ENCODE measurements around the gene APOOL. TPM values are rescaled to one million over a fixed set of nuclear protein-coding genes. Genes with fewer than 3 reads are reported as not detected.
A peak's percentile ranks its signal among the peaks of the same experiment; 100 is the strongest.
"Not testable (repeated sequence)": the region's sequence is repeated elsewhere in the genome, so short reads cannot be mapped to it uniquely, and the experiment has no call there.

The APOOL gene
- total RNA-seq, 1 experiment from 2014 or later: 43.8 TPM

DNA sequence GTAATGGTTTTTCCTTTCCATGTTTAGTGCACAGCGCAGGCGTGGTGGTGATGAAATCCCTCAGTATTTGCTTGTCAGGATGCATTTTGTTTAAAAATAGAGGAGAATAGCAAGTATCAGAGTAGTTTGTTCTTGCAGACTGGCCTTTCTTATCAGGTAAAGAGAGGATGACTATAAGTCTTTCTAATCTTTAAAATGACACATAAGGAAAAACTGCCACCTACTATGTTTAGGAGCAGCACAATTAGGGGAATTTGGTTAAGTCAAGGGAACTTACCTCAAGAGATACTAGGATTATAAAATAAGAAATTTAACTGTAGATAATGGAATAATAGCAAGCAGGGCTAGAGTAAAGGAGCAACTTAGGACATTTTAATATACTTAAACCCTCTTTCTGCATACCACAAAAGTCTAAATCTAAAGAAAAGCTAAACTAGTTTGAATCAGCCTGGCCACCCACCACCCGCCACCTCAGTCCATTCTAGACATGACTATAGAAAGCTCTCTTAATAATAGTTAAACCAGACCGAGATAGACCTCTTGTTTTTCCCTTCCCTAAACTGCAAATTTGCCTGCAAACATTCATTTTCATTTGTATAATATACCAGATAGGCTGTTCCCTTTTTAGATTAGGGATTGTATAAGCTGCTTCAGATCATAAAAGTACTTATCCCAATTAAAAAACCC, 62.0 kb downstream of the APOOL start:
- DNase-seq (ENCODE audit: extremely low read depth, low read depth): no peak

DNA sequence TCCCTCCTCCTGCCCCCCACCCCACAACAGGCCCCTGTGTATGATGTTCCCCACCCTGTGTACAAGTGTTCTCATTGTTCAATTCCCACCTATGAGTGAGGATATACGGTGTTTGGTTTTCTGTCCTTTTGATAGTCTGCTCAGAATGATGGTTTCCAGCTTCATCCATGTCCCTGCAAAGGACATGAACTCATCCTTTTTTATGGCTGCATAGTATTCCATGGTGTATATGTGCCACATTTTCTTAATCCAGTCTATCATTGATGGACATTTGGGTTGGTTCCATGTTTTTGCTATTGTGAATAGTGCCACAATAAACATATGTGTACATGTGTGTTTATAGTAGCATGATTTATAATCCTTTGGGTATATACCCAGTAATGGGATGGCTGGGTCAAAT, 73.6 kb downstream of the APOOL start:
- not testable (repeated sequence) for DNase-seq (ENCODE audit: extremely low read depth, low read depth)

DNA sequence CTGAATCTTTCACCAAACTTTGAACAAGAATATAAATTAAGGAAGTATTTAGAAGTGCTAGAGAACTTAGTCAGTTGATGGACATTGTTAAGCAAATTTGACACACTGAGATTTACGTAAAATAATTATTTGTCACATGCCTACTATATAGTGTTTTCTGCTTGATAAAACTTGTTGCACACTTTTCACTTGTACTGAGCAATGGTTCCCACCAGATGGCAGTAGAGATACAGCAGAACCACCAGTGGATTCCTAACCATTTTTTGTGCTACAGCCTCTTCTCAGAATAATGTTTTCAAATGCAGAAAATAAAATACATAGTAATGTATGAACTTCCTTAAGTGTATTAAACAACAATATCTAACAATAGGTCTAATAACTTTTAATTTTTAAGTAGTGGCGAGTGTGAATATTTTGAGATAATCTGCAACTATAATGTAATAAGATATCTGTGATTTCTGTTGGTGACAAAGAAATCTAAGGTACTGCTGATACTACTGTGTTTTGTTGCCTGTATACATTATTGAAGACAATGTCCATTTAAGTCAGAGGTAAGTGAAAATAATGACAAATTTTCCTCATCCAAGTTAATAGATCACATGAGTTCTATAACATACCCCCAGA, 81.2 kb downstream of the APOOL start:
- DNase-seq (ENCODE audit: extremely low read depth, low read depth): peak; percentile 32

DNA sequence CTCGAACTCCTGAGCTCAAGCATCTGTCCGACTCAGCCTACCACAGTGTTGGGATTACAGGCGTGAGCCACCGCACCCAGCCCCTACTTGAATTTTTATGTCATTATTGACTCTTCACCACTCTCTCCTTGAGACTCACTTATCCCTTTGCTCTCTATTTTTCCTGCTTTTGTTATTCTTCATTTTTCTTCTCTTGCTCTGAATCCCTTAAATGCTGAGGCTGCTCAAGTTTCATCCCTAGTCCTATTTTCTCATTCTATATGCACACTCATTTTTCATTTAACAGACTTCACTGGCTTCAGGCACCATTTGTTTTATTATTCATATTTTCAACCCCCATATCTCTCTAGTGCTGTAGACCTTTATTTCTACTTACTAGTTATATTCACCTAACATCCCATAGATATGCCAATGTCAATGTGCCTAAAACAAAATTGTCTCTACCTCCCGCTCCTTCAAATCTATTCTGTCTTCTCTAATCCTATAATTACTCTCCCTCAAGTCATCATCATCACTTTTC, 85.7 kb downstream of the APOOL start:
- DNase-seq (ENCODE audit: extremely low read depth, low read depth): no peak

DNA sequence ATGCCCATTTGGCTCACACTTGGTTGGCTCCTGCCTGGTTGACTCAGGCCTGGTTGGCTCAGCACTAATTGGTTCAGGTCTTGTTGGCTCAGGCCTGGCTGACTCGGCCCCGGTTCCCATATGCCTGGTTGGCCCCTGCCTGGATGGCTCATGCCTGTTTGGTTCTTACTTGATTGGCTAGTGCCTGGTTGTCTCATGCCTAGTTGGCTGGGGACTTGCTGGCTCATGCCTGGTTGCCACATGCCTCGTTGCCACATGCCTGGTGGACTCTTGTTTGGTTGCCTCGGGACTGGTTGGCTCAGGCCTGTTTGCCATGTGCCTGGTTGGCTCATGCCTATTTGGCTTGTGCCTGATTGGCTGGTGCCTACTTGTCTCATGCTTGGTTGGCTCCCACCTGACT, 103.7 kb downstream of the APOOL start:
- no peak for DNase-seq (ENCODE audit: extremely low read depth, low read depth)

DNA sequence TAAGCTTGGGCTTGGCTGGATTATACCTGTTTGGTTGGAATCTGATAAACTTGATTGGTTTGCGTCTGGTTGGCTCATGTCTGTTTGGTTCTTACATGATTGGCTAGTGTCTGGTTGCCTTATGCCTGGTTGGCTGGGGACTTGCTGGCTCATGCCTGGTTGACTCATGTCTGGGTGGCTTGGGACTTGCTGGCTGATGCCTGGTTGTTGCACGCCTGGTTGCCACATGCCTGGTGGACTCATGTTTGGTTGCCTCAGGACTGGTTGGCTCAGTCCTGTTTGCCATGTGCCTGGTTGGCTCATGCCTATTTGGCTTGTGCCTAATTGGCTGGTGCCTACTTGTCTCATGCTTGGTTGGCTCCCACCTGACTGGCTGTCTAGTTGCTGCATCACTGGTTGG, 104.5 kb downstream of the APOOL start:
- no peak for DNase-seq (ENCODE audit: extremely low read depth, low read depth)

DNA sequence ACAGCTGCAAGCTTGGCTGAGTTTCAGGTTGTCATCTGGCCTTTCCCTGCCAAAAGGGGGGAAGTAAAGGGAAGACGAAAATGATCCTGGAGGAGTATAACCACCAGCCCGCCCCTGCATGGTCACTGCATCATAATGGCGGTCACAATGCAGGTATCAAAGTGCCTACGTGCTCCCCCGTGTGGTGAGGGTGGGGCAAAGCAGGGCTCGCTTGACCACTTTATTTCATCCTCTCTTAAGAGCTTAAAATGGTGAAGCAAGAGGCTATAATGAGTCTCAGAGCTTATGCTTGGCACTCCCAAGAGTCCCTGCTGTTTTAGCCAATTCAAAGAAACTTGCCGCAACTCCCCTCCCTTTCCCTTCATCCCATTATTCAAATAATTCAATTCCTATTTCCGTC, 105.6 kb downstream of the APOOL start:
- peak; percentile 13 for DNase-seq (ENCODE audit: extremely low read depth, low read depth)

DNA sequence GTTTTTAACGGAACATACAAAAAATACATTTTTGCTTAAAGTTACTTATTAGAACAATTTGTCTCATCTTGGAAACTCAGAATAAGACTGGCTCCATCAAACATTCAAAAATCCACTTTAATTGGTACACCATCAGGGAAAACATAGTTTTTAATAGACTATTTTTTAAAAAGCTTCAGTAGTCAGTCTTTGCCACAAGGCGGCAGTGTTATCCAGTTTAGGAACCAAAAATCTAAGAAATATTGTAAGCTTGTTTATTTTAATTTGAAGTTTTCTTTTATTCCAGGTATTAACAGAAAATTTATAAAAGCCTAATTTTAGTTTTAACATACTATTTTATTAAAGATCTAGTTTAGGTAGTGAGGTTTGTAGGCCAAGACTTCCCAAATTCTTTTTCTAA, 107.7 kb downstream of the APOOL start:
- peak; percentile 18 for DNase-seq (ENCODE audit: extremely low read depth, low read depth)

DNA sequence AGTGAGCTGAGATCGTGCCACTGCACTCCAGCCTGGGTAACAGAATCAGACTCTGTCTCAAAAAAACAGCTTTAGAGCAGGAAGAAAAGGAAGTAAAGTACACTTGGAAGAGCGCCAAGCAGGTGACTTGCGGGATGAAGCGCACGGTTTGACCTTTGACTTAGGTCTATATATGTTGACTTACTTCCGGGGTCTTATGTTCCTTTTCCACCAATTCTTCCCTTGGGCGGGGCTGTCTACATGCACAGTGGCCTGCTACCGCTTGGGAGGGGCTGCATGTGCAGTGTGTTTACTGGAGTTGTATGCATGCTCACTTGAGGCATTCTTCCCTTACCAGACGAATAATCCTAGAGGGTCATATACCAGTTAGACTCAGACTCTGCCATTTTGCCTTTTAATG, 108.6 kb downstream of the APOOL start:
- no peak for DNase-seq (ENCODE audit: extremely low read depth, low read depth)

DNA sequence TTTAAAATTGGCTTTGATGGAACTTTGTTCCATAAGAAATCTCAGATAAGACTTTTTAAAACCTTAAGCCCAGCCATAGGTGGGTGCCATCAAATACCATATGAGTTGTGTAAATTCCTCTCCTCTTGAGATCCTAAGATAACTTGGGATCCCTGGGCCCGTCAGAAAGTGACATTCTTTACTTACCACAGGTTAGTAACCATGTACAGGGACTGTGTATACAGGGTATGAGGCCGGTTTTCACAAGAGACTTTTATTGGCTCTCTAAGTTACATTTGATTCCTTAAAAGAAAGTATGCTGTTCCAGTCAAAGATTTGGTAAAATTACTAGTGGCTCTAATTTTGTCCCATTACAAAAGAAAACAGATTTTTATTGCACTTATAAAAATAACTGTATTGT, 110.1 kb downstream of the APOOL start:
- DNase-seq (ENCODE audit: extremely low read depth, low read depth): no peak

DNA sequence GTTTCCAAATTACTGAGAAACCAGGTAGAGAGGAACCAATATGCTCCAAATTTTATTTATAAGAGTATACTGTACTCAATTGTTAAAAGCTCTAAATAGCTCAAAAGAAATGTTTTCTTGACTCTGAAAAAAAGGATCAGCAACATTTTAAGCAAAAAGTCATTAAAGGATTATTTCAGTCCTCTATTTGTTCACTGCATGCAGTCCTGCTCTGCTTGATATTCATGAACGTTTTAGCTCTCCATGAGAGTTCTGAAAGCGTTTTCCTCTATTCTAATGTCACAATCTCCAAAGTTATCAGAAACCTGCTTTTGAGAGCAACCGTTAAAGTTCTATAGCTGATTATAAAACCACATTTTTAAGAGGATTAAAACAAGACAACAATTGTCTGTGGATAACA, 110.5 kb downstream of the APOOL start:
- no peak for DNase-seq (ENCODE audit: extremely low read depth, low read depth)

DNA sequence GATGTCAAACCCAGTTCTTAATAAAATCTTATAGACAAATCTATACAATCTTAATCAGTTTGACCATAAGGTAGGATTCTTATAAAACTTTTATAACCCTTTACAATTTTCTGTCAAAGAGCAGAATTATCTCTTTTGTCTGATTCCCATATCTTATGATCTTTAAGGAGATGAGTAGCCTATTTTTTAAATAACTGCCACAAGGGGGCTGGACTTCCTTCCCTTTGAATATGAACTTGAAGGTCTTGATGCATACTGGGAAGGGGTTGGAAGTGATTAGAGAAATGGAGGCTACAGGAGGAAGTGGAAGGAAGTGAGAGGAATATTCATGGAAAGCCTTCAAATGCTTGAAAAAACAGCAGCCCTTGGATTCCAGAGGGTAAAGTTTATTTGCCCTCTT, 111.1 kb downstream of the APOOL start:
- DNase-seq (ENCODE audit: extremely low read depth, low read depth): peak; percentile 4

DNA sequence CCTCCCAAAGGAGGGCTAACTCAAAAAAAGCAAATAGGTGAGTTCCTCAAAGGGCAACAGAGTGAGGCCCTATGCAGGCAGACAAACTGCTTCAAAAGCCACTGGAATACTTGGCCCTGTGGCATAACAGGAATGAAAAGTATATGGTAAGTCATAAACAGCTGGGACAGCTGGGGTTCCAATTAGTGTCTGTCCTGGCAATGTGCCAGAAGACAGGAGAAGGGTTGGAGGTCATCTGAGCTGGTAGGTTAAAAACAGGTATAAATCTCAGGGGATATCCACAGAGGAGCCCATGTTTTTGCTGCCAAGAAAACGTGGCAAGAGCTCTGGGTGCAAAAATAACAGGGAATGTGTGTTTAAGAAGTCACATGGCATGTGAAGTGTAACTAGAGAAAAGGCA, 111.6 kb downstream of the APOOL start:
- DNase-seq (ENCODE audit: extremely low read depth, low read depth): no peak

DNA sequence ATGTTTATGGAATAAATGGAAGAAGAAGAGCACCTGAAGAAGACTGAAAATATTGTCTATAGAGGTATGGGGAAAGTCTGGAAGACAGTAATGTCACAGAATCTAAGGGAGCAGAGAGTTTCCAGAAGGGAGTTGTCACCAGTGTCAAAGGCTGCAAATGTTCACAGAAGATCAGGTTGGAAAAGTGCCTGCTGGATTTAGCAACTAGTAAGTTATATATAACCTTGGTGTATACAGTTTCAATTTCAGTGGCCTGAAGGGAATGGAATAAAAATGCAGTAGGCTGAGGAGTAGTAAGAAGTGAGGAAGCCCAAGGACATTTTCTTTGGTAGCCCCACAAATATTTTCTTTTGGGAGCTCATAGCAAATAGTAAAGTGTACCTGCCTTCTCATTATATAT, 132.7 kb downstream of the APOOL start:
- DNase-seq (ENCODE audit: extremely low read depth, low read depth): no peak

DNA sequence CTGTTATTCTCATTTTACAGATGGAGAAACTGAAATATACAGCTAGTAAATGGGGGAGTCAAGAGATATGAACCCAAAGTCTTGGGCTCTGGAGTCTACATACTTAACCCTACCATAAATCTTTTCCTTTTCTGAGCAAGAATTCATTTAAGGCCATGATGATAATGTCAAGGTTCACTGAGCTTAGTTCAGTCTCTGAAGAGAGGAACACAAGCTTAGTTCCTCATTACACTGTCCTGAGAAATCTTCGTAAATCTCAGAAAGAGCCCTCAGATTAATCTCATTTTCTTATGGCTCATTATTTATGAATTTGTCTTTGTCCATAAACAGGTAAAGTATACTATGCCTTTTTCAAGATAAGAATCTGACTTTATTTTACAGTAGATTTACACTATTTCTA, 135.7 kb downstream of the APOOL start:
- no peak for DNase-seq (ENCODE audit: extremely low read depth, low read depth)

DNA sequence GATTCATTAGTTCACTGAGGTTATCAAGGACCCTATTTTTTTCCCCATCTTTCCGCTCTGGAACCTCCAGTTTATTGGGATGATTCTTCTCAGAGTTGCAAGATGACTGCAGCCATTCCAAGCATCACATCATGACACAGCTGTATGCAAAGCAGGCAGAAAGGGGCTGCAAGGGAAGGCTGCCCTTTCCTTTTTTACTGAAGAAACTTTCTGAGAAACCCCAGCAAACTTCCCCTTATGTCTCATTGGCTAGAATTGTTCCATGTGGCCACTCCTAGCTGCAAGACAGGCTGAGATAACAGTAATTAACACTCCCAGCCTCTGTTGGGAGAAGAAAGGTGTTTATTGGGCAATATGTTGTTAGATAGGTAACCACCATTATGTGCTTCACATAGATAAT, 137.3 kb downstream of the APOOL start:
- no peak for DNase-seq (ENCODE audit: extremely low read depth, low read depth)

Other genes with a start within 250 kb of the APOOL start
- 0.17 and 0.37 TPM in 2 replicates for gene SATL1, start 239.9 kb downstream of the APOOL start, total RNA-seq (2014; rRNA removed; shearing (Covaris generic))
- 15.8 and 17.9 TPM in 2 replicates for gene ZNF711, start 240.1 kb downstream of the APOOL start, total RNA-seq (2014; rRNA removed; shearing (Covaris generic))